Endothelial cell of umbilical vein (primary cell): ENCODE measurements around the gene CABLES1. TPM values are rescaled to one million over a fixed set of nuclear protein-coding genes. Genes with fewer than 3 reads are reported as not detected.

ENCODE experiments used
- BruUV-seq: library from RNA; stranded (reverse); fragments of 400-500 nt; replicated peaks from 2 replicates; lab custom pipeline; 2021; lab: Mats Ljungman, UMichigan
- CTCF ChIA-PET: fragments of 300-600, 350-600 bp; sonication (Branson Sonifier 250); formaldehyde crosslinking; loops from one replicate; lab custom pipeline; 2021; ENCODE audit warnings: antibody characterized with exemption, inconsistent platforms; lab: Charles Lee
- POLR2A ChIA-PET: fragments of 300-600, 350-600 bp; sonication (Branson Sonifier 250); formaldehyde crosslinking; loops from one replicate; lab custom pipeline; 2021; ENCODE audit warnings: antibody characterized with exemption, inconsistent platforms; lab: Charles Lee
- DNase-seq: peaks from one replicate; pipeline ENCODE4 v3.0.0-alpha.2; 2011; ENCODE audit warnings: low read depth, low spot score
- FAIRE-seq: peaks from 2 replicates; lab custom pipeline; 2011; peaks lifted over from hg19 to GRCh38; lab: Jason Lieb, UNC
- H2AFZ ChIP-seq: 2 replicates; pipeline ENCODE4 v1.6.0; 2012; ENCODE audit warnings: low read depth, low read length, control low read depth, inconsistent platforms
- H3K27ac ChIP-seq: 2 replicates; pipeline ENCODE4 v1.5.1; 2011; ENCODE audit warnings: low read depth, mild to moderate bottlenecking, control low read depth, low read length, moderate library complexity; ENCODE audit not compliant: insufficient read depth
- H3K27me3 ChIP-seq, 2 experiments: 2 replicates each; pipeline versions ENCODE4 v1.6.0 to v1.6.1; 2011; ENCODE audit warnings: low read length in 2 of 2, mixed read lengths in 1 of 2; ENCODE audit not compliant: control insufficient read depth in 2 of 2, insufficient read depth in 2 of 2
- H3K36me3 ChIP-seq, 2 experiments: 2 replicates in 1 of 2; 3 replicates in 1 of 2; pipeline ENCODE4 v1.5.1; 2011; ENCODE audit warnings: low read length in 2 of 2, mild to moderate bottlenecking in 1 of 2, moderate library complexity in 1 of 2; ENCODE audit not compliant: control insufficient read depth in 2 of 2, insufficient read depth in 2 of 2; ENCODE audit errors: extremely low read depth in 1 of 2
- H3K4me1 ChIP-seq: 3 replicates; pipeline ENCODE4 v1.5.1; 2011; ENCODE audit warnings: mild to moderate bottlenecking, low read length; ENCODE audit not compliant: control insufficient read depth, insufficient read depth; ENCODE audit errors: extremely low read depth
- H3K4me2 ChIP-seq: 2 replicates; pipeline ENCODE4 v1.6.1; 2011; ENCODE audit warnings: low read length, control low read depth, mixed read lengths; ENCODE audit not compliant: insufficient read depth
- H3K4me3 ChIP-seq, 3 experiments: fragments of 200-600 bp in 1 of 3; sonication (generic), shearing (Covaris generic) in 1 of 3; replicated peaks in 1 of 3; 2 replicates each; pipeline ENCODE4 v1.5.1; 2011 to 2016; ENCODE audit warnings: control low read depth in 3 of 3, low read length in 3 of 3, mild to moderate bottlenecking in 2 of 3, inconsistent platforms in 1 of 3, low read depth in 1 of 3, moderate library complexity in 1 of 3; ENCODE audit not compliant: insufficient read depth in 1 of 3
- H3K79me2 ChIP-seq: 2 replicates; pipeline ENCODE4 v1.6.0; 2012; ENCODE audit warnings: low read length, inconsistent platforms; ENCODE audit not compliant: control insufficient read depth, insufficient read depth
- H3K9ac ChIP-seq: replicated peaks from 2 replicates; pipeline ENCODE3; 2011; ENCODE audit warnings: low read length, control low read depth; ENCODE audit not compliant: insufficient read depth; ENCODE audit errors: extremely low read depth
- H3K9me1 ChIP-seq: replicated peaks from 3 replicates; pipeline ENCODE4 v1.6.0; 2011; ENCODE audit warnings: mild to moderate bottlenecking, low read length; ENCODE audit not compliant: control insufficient read depth, insufficient read depth; ENCODE audit errors: extremely low read depth
- H3K9me3 ChIP-seq: replicated peaks from 2 replicates; pipeline ENCODE4 v1.5.1; 2012; ENCODE audit warnings: low read length, inconsistent platforms; ENCODE audit not compliant: control insufficient read depth, insufficient read depth
- H4K20me1 ChIP-seq: replicated peaks from 2 replicates; pipeline ENCODE3; 2011; ENCODE audit warnings: mild to moderate bottlenecking, low read length; ENCODE audit not compliant: control insufficient read depth, insufficient read depth; ENCODE audit errors: extremely low read depth
- CTCF ChIP-seq, 2 donors: IDR thresholded peaks; 1 replicate in 1 of 2; 2 replicates in 1 of 2; pipeline ENCODE4 v1.5.1; 2011; ENCODE audit warnings: low read length in 2 of 2, mild to moderate bottlenecking in 2 of 2, moderate library complexity in 2 of 2, control low read depth in 1 of 2, inconsistent platforms in 1 of 2, low read depth in 1 of 2; ENCODE audit not compliant: insufficient read depth in 1 of 2; ENCODE audit errors: extremely low read depth in 1 of 2
- EZH2 ChIP-seq: IDR thresholded peaks from 2 replicates; pipeline ENCODE4 v1.6.1; 2012; ENCODE audit warnings: borderline replicate concordance, low read depth, mild to moderate bottlenecking, moderate library complexity, low read length, inconsistent platforms; ENCODE audit not compliant: severe bottlenecking
- FOS ChIP-seq: IDR thresholded peaks from 2 replicates; pipeline ENCODE4 v1.6.1; 2011; ENCODE audit warnings: mild to moderate bottlenecking, low read length, moderate library complexity, borderline replicate concordance; ENCODE audit not compliant: insufficient read depth
- GATA2 ChIP-seq: IDR thresholded peaks from 2 replicates; pipeline ENCODE4 v1.7.0; 2011; ENCODE audit warnings: low read depth, mild to moderate bottlenecking, moderate library complexity, mixed read lengths, low read length; ENCODE audit not compliant: insufficient read length, insufficient read depth
- JUN ChIP-seq: IDR thresholded peaks from 2 replicates; pipeline ENCODE4 v1.6.1; 2011; ENCODE audit warnings: borderline replicate concordance, low read depth; ENCODE audit not compliant: insufficient read length, insufficient read depth
- MAX ChIP-seq: IDR thresholded peaks from 2 replicates; pipeline ENCODE4 v1.6.1; 2011; ENCODE audit not compliant: insufficient read depth, insufficient read length
- MYC ChIP-seq: IDR thresholded peaks from one replicate; pipeline ENCODE4 v1.6.1; 2011; ENCODE audit warnings: mild to moderate bottlenecking, low read depth, low read length
- POLR2A ChIP-seq: IDR thresholded peaks from 2 replicates; pipeline ENCODE4 v1.6.1; 2012; ENCODE audit warnings: low read depth, mild to moderate bottlenecking, control low read depth, low read length
- POLR2AphosphoS5 ChIP-seq: IDR thresholded peaks from 2 replicates; pipeline ENCODE4 v1.6.1; 2012; ENCODE audit warnings: low read depth, mild to moderate bottlenecking, control low read depth, low read length, moderate library complexity; ENCODE audit not compliant: insufficient read depth
- dilution Hi-C: fragments of 300-500 bp; cut with MboI; formaldehyde crosslinking; loops from one replicate; pipeline ENCODE4 v1.15.0; 2019; ENCODE audit warnings: low sequenced_read_pairs; ENCODE audit not compliant: extremely low pct_ligation_motif_present
- intact Hi-C: fragments of 100-400 bp; cut with micrococcal nuclease; formaldehyde crosslinking; loops from one replicate; pipeline ENCODE4 v1.10.0; 2022
- polyA plus RNA-seq, 4 experiments: library from polyadenylated mRNA; depleted of rRNA in 3 of 4; stranded (reverse) in 3 of 4; unstranded in 1 of 4; fragments of >200 nt; gene quantifications; 2 replicates each; pipeline versions ENCODE4 v1.2.1 to v1.2.3, GENCODE V29; 2011 to 2012; ENCODE audit warnings: missing spikeins in 1 of 4
- total RNA-seq: library from RNA; stranded (reverse); gene quantifications from 2 replicates; pipeline ENCODE4 v1.2.3, GENCODE V29; 2021

CABLES1 gene
- total and polyA plus RNA-seq, 2 donors (not counting 3 experiments of a cell fraction or from before 2014, with no cell fraction given) = 40.2 to 71.1 TPM

GRCh38 chr18:23171581-23172156 lies 36.4 kb downstream of the CABLES1 start:
- H3K36me3 ChIP-seq = peaks cover 0 to 6% of the 10 kb centered on the region in 2 experiments
- BruUV-seq = no TSS peak
- CTCF ChIA-PET = interaction anchor here (1.4 to 1.7 kb wide), 2 partner anchors 40 to 140 kb away, joined by 3 to 4 read pairs; no protein-coding TSS in a partner anchor
- no peak overlapping the region for H3K4me2 ChIP-seq
- no peaks in the 10 kb centered on the region for H3K9me3 ChIP-seq
- H3K9ac ChIP-seq = no peak overlapping the region
- FAIRE-seq (no peak), DNase-seq (no peak)
- peaks cover 45% of the 10 kb centered on the region for H3K79me2 ChIP-seq
- POLR2A ChIA-PET = no interaction called here
- intact Hi-C loops = no loop called here
- H2AFZ ChIP-seq = no peak overlapping the region
- H3K9me1 ChIP-seq = no peaks in the 10 kb centered on the region
- no peak overlapping the region for H3K27ac ChIP-seq
- no peaks in the 10 kb centered on the region for H3K27me3 ChIP-seq
- H3K4me3 ChIP-seq = no peak overlapping the region
- no peak for TF ChIP-seq POLR2AphosphoS5
- TF ChIP-seq MYC = no peak
- TF ChIP-seq MAX = no peak
- no peak for TF ChIP-seq CTCF (IDR thresholded peaks at IDR 0.05; ENCODE audit: extremely low read depth in 1 of 2, insufficient read depth in 1 of 2, low read depth in 1 of 2, low read length in 2 of 2)
- TF ChIP-seq EZH2 = no peak
- no peak for TF ChIP-seq POLR2A
- no peak for TF ChIP-seq GATA2
- TF ChIP-seq FOS = no peak
- TF ChIP-seq JUN = no peak
- H4K20me1 ChIP-seq = peaks cover 2% of the 10 kb centered on the region
- H3K4me1 ChIP-seq = peaks cover 8% of the 10 kb centered on the region
- dilution Hi-C loops = no loop called here
